HG03575 (cell line): ENCODE measurements around the gene PCNX3.

Source experiments
- ATAC-seq: cut with Tn5 transposase; IDR thresholded peaks from one replicate; pipeline ENCODE4 v1.9.1; 2021; ENCODE audit not compliant: unreplicated experiment, insufficient number of reproducible peaks, low FRiP score; ENCODE audit errors: extremely low read depth

The PCNX3 gene

GRCh38 chr11:65579291-65579690 lies 36.3 kb upstream of the PCNX3 start:
- ATAC-seq = no peak

GRCh38 chr11:65580031-65580692 lies 35.4 kb upstream of the PCNX3 start:
- no peak for ATAC-seq

GRCh38 chr11:65580756-65581155 lies 34.8 kb upstream of the PCNX3 start:
- ATAC-seq = no peak

- no peak for ATAC-seq
These were observed 33.6 kb upstream of the PCNX3 start for GRCh38 chr11:65581928-65582327.

- no peak for ATAC-seq
These were observed 32.0 kb upstream of the PCNX3 start for GRCh38 chr11:65583589-65583988.

GRCh38 chr11:65584106-65584505 lies 31.5 kb upstream of the PCNX3 start:
- ATAC-seq = no peak

- ATAC-seq = no peak
These were observed 30.8 kb upstream of the PCNX3 start for GRCh38 chr11:65584723-65585171.

GRCh38 chr11:65585396-65586246 lies 30.0 kb upstream of the PCNX3 start:
- no peak for ATAC-seq

GRCh38 chr11:65586247-65586630 lies 29.3 kb upstream of the PCNX3 start:
- ATAC-seq = no peak

GRCh38 chr11:65586676-65587075 lies 28.9 kb upstream of the PCNX3 start:
- ATAC-seq = no peak

GRCh38 chr11:65588199-65589054 lies 27.1 kb upstream of the PCNX3 start:
- peak; percentile 40 for ATAC-seq

- no peak for ATAC-seq
These were observed 25.9 kb upstream of the PCNX3 start for GRCh38 chr11:65589444-65590239.

- no peak for ATAC-seq
These were observed 25.3 kb upstream of the PCNX3 start for GRCh38 chr11:65590240-65590738.

GRCh38 chr11:65591939-65592857 lies 23.4 kb upstream of the PCNX3 start:
- ATAC-seq = no peak

- no peak for ATAC-seq
These were observed 22.6 kb upstream of the PCNX3 start for GRCh38 chr11:65592858-65593517.

- no peak for ATAC-seq
These were observed 21.8 kb upstream of the PCNX3 start for GRCh38 chr11:65593518-65594414.
